ENCODE measurements around the gene MYADML2.

MYADML2 gene

GRCh38 chr17:81995463-81996231 is 48.6 kb upstream of the MYADML2 start:
- no peak for TF ChIP-seq ESRRG (CRISPR knock-in tag; IDR thresholded peaks at IDR 0.05)
- no peak for TF ChIP-seq CSDC2 (CRISPR knock-in tag; IDR thresholded peaks at IDR 0.05)
- no peak for TF ChIP-seq BACH2 (CRISPR knock-in tag; IDR thresholded peaks at IDR 0.05; ENCODE audit: borderline replicate concordance)
- no peak for TF ChIP-seq TCF4 (CRISPR knock-in tag; IDR thresholded peaks at IDR 0.05; ENCODE audit: borderline replicate concordance)
- TF ChIP-seq ZFP3 (CRISPR knock-in tag; IDR thresholded peaks at IDR 0.05): no peak
- TF ChIP-seq OSR1 (CRISPR knock-in tag; IDR thresholded peaks at IDR 0.05): no peak
- TF ChIP-seq TOX (CRISPR knock-in tag; IDR thresholded peaks at IDR 0.05; ENCODE audit: borderline replicate concordance): no peak
- ATAC-seq: no peak

- TF ChIP-seq ZNF565 (CRISPR knock-in tag; conservative IDR thresholded peaks at IDR 0.05; ENCODE audit: low read depth): no peak
- no peak for TF ChIP-seq CSRNP3 (CRISPR knock-in tag; IDR thresholded peaks at IDR 0.05)
- no peak for TF ChIP-seq PPARA (CRISPR knock-in tag; IDR thresholded peaks at IDR 0.05; ENCODE audit: borderline replicate concordance)
- TF ChIP-seq RARB (CRISPR knock-in tag; IDR thresholded peaks at IDR 0.05): no peak
- no peak for TF ChIP-seq OSR1 (CRISPR knock-in tag; IDR thresholded peaks at IDR 0.05)
- TF ChIP-seq TSHZ2 (CRISPR knock-in tag; IDR thresholded peaks at IDR 0.05): no peak
- no peak for TF ChIP-seq ZFP30 (CRISPR knock-in tag; IDR thresholded peaks at IDR 0.05)
- no peak for TF ChIP-seq TOX (CRISPR knock-in tag; IDR thresholded peaks at IDR 0.05; ENCODE audit: borderline replicate concordance)
- TF ChIP-seq GLIS3 (CRISPR knock-in tag; IDR thresholded peaks at IDR 0.05): no peak
- TF ChIP-seq ZC3H10 (CRISPR knock-in tag; IDR thresholded peaks at IDR 0.05): no peak
- TF ChIP-seq ARNTL (CRISPR knock-in tag; IDR thresholded peaks at IDR 0.05; ENCODE audit: borderline replicate concordance, low read depth): no peak
- no peak for TF ChIP-seq POU6F1 (CRISPR knock-in tag; IDR thresholded peaks at IDR 0.05; ENCODE audit: borderline replicate concordance, low read depth)
- TF ChIP-seq TCF4 (CRISPR knock-in tag; IDR thresholded peaks at IDR 0.05; ENCODE audit: borderline replicate concordance): no peak
- ATAC-seq: no peak
These were observed 47.8 kb upstream of the MYADML2 start for GRCh38 chr17:81994593-81995462.

- no peak for ATAC-seq
- TF ChIP-seq ZNF8 (CRISPR knock-in tag; IDR thresholded peaks at IDR 0.05) (no peak), CSRNP3 (CRISPR knock-in tag; IDR thresholded peaks at IDR 0.05) (no peak), ZFP3 (CRISPR knock-in tag; IDR thresholded peaks at IDR 0.05) (no peak), OSR1 (CRISPR knock-in tag; IDR thresholded peaks at IDR 0.05) (no peak), TOX (CRISPR knock-in tag; IDR thresholded peaks at IDR 0.05; ENCODE audit: borderline replicate concordance) (no peak), SNAI2 (CRISPR knock-in tag; IDR thresholded peaks at IDR 0.05) (no peak), BACH2 (CRISPR knock-in tag; IDR thresholded peaks at IDR 0.05; ENCODE audit: borderline replicate concordance) (no peak), ESRRG (CRISPR knock-in tag; IDR thresholded peaks at IDR 0.05) (no peak), ZNF565 (CRISPR knock-in tag; conservative IDR thresholded peaks at IDR 0.05; ENCODE audit: low read depth) (no peak), PATZ1 (CRISPR knock-in tag; IDR thresholded peaks at IDR 0.05; ENCODE audit: borderline replicate concordance) (no peak), CREB5 (CRISPR knock-in tag; IDR thresholded peaks at IDR 0.05; ENCODE audit: low read depth) (no peak), ISL1 (CRISPR knock-in tag; IDR thresholded peaks at IDR 0.05) (no peak)
These were observed 46.9 kb upstream of the MYADML2 start for GRCh38 chr17:81993729-81994592.

Data from SK-N-SH treated with all-trans-retinoic acid at 6 μM for 48 hours (cell line).